SK-N-SH treated with all-trans-retinoic acid at 6 μM for 48 hours (cell line): ENCODE results near the gene PCBP3.

Source experiments
- ATAC-seq: fragments of 200-7000 bp; cut with Tn5 transposase; 3 replicates; pipeline ENCODE4 v1.9.1; 2020; ENCODE audit warnings: mild to moderate bottlenecking, moderate library complexity
- ARNTL ChIP-seq: fragments of 450-650 bp; formaldehyde crosslinking; IDR thresholded peaks from 2 replicates; pipeline ENCODE4 v1.5.0; 2020; ENCODE audit warnings: low read depth, mild to moderate bottlenecking, moderate library complexity, borderline replicate concordance
- BACH2 ChIP-seq: fragments of 250-450 bp; sonication (Bioruptor Pico); IDR thresholded peaks from 2 replicates; pipeline ENCODE4 v1.9.0; 2021; ENCODE audit warnings: mild to moderate bottlenecking, borderline replicate concordance
- CSDC2 ChIP-seq: fragments of 250-450 bp; sonication (Bioruptor Pico); IDR thresholded peaks from 2 replicates; pipeline ENCODE4 v1.5.0; 2020; ENCODE audit warnings: mild to moderate bottlenecking, moderate library complexity
- ESRRG ChIP-seq: fragments of 250-450 bp; sonication (Bioruptor Pico); IDR thresholded peaks from 2 replicates; pipeline ENCODE4 v1.6.1; 2021; ENCODE audit warnings: mild to moderate bottlenecking
- GLIS3 ChIP-seq: fragments of 250-450 bp; sonication (Bioruptor Pico); IDR thresholded peaks from 2 replicates; pipeline ENCODE4 v1.5.0; 2020; ENCODE audit warnings: mild to moderate bottlenecking, moderate library complexity
- ISL1 ChIP-seq: fragments of 250-450 bp; sonication (Bioruptor Pico); IDR thresholded peaks from 2 replicates; pipeline ENCODE4 v2.1.2; 2022; ENCODE audit warnings: mild to moderate bottlenecking, moderate library complexity
- OSR1 ChIP-seq: fragments of 250-450 bp; sonication (Bioruptor Pico); IDR thresholded peaks from 2 replicates; pipeline ENCODE4 v1.8.0; 2022; ENCODE audit warnings: moderate library complexity, mild to moderate bottlenecking, inconsistent platforms
- RARB ChIP-seq: fragments of 250-450 bp; sonication (Bioruptor Pico); IDR thresholded peaks from 2 replicates; pipeline ENCODE4 v1.8.0; 2021; ENCODE audit warnings: mild to moderate bottlenecking, moderate library complexity
- SNAI2 ChIP-seq: fragments of 250-450 bp; sonication (Bioruptor Pico); IDR thresholded peaks from 2 replicates; pipeline ENCODE4 v1.5.0; 2020; ENCODE audit warnings: mild to moderate bottlenecking, moderate library complexity
- TCF4 ChIP-seq: fragments of 250-450 bp; sonication (Bioruptor Pico); IDR thresholded peaks from 2 replicates; pipeline ENCODE4 v1.8.0; 2021; ENCODE audit warnings: mild to moderate bottlenecking, moderate library complexity, borderline replicate concordance
- TOX ChIP-seq: fragments of 250-450 bp; sonication (Bioruptor Pico); IDR thresholded peaks from 2 replicates; pipeline ENCODE4 v1.8.0; 2021; ENCODE audit warnings: mild to moderate bottlenecking, moderate library complexity, borderline replicate concordance
- ZC3H10 ChIP-seq: fragments of 250-450 bp; sonication (Bioruptor Pico); IDR thresholded peaks from 2 replicates; pipeline ENCODE4 v1.5.1; 2021; ENCODE audit warnings: mild to moderate bottlenecking, moderate library complexity
- ZFP3 ChIP-seq: fragments of 250-450 bp; sonication (Bioruptor Pico); IDR thresholded peaks from 2 replicates; pipeline ENCODE4 v1.5.0; 2020; ENCODE audit warnings: mild to moderate bottlenecking, moderate library complexity
- ZFP30 ChIP-seq: fragments of 450-650 bp; formaldehyde crosslinking; IDR thresholded peaks from 2 replicates; pipeline ENCODE4 v1.5.0; 2022; ENCODE audit warnings: mild to moderate bottlenecking, moderate library complexity
- ZNF565 ChIP-seq: fragments of 450-650 bp; formaldehyde crosslinking; conservative IDR thresholded peaks from 2 replicates; pipeline ENCODE4 v1.5.0; 2020; ENCODE audit warnings: low read depth, mild to moderate bottlenecking, moderate library complexity
- ZNF70 ChIP-seq: fragments of 450-650 bp; formaldehyde crosslinking; IDR thresholded peaks from 2 replicates; pipeline ENCODE4 v1.5.0; 2020; ENCODE audit warnings: mild to moderate bottlenecking, moderate library complexity
- ZNF8 ChIP-seq: fragments of 450-650 bp; formaldehyde crosslinking; IDR thresholded peaks from 2 replicates; pipeline ENCODE4 v1.5.0; 2020; ENCODE audit warnings: mild to moderate bottlenecking, moderate library complexity
- TF ChIP-seq, protein P1 (sequence below): fragments of 250-450 bp; sonication (Bioruptor Pico); IDR thresholded peaks from 2 replicates; pipeline ENCODE4 v1.8.0; 2020; ENCODE audit warnings: mild to moderate bottlenecking, moderate library complexity, borderline replicate concordance
- TF ChIP-seq, protein P2 (sequence below): fragments of 250-450 bp; sonication (Bioruptor Pico); IDR thresholded peaks from 2 replicates; pipeline ENCODE4 v1.5.0; 2020; ENCODE audit warnings: mild to moderate bottlenecking, moderate library complexity
- TF ChIP-seq, protein P3 (sequence below): fragments of 250-450 bp; sonication (Bioruptor Pico); IDR thresholded peaks from 2 replicates; pipeline ENCODE4 v1.5.1; 2021; ENCODE audit warnings: mild to moderate bottlenecking, moderate library complexity
- TF ChIP-seq, protein P4 (sequence below): fragments of 250-450 bp; sonication (Bioruptor Pico); IDR thresholded peaks from 2 replicates; pipeline ENCODE4 v1.8.0; 2021; ENCODE audit warnings: low read depth, mild to moderate bottlenecking, moderate library complexity, borderline replicate concordance
- TF ChIP-seq, protein P5 (sequence below): fragments of 250-450 bp; sonication (Bioruptor Pico); IDR thresholded peaks from 2 replicates; pipeline ENCODE4 v1.5.1; 2020; ENCODE audit warnings: low read depth, mild to moderate bottlenecking, moderate library complexity

The PCBP3 gene

DNA sequence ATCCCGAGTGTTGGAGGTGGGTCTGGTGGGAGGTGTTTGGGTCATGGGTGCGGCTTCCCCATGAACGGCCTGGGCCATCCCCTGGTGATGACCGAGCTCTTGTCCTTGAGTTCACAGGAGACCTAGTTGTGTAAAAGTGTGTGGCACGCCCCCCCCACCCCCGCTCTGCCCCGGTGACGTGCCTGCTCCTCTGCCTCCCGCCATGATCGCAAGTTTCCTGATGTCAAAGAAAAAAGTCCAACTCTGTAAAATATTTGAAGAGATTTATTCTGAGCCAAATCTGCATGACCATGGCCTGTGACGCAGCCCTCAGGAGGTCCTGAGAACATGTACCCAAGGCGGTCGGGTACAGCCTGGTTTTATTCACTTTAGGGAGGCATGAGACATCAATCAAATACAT is 212.9 kb downstream of the PCBP3 start:
- no peak for TF ChIP-seq ZNF8
- no peak for TF ChIP-seq TCF4 (CRISPR knock-in tag)
- TF ChIP-seq, protein P1, sequence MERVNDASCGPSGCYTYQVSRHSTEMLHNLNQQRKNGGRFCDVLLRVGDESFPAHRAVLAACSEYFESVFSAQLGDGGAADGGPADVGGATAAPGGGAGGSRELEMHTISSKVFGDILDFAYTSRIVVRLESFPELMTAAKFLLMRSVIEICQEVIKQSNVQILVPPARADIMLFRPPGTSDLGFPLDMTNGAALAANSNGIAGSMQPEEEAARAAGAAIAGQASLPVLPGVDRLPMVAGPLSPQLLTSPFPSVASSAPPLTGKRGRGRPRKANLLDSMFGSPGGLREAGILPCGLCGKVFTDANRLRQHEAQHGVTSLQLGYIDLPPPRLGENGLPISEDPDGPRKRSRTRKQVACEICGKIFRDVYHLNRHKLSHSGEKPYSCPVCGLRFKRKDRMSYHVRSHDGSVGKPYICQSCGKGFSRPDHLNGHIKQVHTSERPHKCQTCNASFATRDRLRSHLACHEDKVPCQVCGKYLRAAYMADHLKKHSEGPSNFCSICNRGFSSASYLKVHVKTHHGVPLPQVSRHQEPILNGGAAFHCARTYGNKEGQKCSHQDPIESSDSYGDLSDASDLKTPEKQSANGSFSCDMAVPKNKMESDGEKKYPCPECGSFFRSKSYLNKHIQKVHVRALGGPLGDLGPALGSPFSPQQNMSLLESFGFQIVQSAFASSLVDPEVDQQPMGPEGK (CRISPR knock-in tag), result no peak
- TF ChIP-seq ZFP3, result no peak
- TF ChIP-seq ZFP30 (CRISPR knock-in tag), result no peak
- no peak for TF ChIP-seq SNAI2 (CRISPR knock-in tag)
- TF ChIP-seq OSR1 (CRISPR knock-in tag), result no peak
- TF ChIP-seq, protein P2, sequence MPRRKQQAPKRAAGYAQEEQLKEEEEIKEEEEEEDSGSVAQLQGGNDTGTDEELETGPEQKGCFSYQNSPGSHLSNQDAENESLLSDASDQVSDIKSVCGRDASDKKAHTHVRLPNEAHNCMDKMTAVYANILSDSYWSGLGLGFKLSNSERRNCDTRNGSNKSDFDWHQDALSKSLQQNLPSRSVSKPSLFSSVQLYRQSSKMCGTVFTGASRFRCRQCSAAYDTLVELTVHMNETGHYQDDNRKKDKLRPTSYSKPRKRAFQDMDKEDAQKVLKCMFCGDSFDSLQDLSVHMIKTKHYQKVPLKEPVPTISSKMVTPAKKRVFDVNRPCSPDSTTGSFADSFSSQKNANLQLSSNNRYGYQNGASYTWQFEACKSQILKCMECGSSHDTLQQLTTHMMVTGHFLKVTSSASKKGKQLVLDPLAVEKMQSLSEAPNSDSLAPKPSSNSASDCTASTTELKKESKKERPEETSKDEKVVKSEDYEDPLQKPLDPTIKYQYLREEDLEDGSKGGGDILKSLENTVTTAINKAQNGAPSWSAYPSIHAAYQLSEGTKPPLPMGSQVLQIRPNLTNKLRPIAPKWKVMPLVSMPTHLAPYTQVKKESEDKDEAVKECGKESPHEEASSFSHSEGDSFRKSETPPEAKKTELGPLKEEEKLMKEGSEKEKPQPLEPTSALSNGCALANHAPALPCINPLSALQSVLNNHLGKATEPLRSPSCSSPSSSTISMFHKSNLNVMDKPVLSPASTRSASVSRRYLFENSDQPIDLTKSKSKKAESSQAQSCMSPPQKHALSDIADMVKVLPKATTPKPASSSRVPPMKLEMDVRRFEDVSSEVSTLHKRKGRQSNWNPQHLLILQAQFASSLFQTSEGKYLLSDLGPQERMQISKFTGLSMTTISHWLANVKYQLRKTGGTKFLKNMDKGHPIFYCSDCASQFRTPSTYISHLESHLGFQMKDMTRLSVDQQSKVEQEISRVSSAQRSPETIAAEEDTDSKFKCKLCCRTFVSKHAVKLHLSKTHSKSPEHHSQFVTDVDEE (CRISPR knock-in tag), result no peak
- TF ChIP-seq, protein P3, sequence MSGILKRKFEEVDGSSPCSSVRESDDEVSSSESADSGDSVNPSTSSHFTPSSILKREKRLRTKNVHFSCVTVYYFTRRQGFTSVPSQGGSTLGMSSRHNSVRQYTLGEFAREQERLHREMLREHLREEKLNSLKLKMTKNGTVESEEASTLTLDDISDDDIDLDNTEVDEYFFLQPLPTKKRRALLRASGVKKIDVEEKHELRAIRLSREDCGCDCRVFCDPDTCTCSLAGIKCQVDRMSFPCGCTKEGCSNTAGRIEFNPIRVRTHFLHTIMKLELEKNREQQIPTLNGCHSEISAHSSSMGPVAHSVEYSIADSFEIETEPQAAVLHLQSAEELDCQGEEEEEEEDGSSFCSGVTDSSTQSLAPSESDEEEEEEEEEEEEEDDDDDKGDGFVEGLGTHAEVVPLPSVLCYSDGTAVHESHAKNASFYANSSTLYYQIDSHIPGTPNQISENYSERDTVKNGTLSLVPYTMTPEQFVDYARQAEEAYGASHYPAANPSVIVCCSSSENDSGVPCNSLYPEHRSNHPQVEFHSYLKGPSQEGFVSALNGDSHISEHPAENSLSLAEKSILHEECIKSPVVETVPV (CRISPR knock-in tag), result no peak
- TF ChIP-seq ESRRG (CRISPR knock-in tag), result no peak
- no peak for TF ChIP-seq ZNF565
- TF ChIP-seq GLIS3 (CRISPR knock-in tag), result no peak
- TF ChIP-seq BACH2, result no peak
- TF ChIP-seq ZC3H10, result no peak
- TF ChIP-seq ARNTL (CRISPR knock-in tag), result no peak
- TF ChIP-seq ISL1 (CRISPR knock-in tag), result no peak
- no peak for TF ChIP-seq TOX (CRISPR knock-in tag)
- ATAC-seq, result no peak

DNA sequence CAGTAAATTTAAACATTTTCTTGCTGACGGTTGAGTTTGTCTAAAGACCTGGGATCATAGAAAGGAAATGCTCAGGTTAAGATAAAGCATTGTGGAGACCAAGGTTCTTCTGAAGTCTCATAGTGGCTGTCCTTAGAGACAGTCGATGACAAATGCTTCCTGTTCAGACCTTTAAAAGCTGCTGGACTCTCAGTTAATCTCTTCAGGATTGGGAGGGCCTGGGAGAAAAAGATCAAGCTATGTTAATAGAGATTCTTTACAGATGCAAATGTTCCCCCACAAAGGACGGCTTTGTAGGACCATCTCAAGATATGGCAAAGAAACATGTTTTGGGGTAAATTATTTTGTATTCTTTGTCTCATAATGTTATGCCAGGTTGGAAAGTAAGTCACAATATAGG is 213.4 kb downstream of the PCBP3 start:
- no peak for ATAC-seq
- no peak for TF ChIP-seq TCF4 (CRISPR knock-in tag)
- TF ChIP-seq, protein P3 (CRISPR knock-in tag), result no peak
- no peak for TF ChIP-seq GLIS3 (CRISPR knock-in tag)
- TF ChIP-seq ESRRG (CRISPR knock-in tag), result no peak
- TF ChIP-seq RARB, result no peak
- TF ChIP-seq, protein P4, sequence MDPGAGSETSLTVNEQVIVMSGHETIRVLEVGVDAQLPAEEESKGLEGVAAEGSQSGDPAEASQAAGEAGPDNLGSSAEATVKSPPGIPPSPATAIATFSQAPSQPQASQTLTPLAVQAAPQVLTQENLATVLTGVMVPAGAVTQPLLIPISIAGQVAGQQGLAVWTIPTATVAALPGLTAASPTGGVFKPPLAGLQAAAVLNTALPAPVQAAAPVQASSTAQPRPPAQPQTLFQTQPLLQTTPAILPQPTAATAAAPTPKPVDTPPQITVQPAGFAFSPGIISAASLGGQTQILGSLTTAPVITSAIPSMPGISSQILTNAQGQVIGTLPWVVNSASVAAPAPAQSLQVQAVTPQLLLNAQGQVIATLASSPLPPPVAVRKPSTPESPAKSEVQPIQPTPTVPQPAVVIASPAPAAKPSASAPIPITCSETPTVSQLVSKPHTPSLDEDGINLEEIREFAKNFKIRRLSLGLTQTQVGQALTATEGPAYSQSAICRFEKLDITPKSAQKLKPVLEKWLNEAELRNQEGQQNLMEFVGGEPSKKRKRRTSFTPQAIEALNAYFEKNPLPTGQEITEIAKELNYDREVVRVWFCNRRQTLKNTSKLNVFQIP, result no peak
- TF ChIP-seq CSDC2, result no peak
- no peak for TF ChIP-seq BACH2
- TF ChIP-seq TOX (CRISPR knock-in tag), result no peak

DNA sequence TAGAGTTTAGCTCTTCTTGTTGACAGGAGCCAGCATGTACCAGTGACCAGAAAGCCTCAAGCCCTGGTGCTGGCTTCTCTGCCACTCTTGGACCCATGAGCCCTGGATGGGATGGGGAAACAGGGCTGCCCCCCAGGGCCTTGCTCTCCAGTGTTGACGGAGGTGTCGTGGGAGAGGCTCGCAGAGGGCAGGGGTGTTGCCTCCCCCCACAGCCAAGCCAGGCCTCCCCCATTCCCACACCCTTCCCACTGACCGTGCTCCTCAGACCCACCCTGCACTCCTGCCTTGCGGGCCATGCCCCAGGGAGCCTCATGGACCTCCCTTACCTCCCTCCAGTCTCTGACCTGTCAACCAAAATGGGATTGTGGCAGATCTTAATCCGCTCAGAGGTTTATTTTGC is 214.2 kb downstream of the PCBP3 start:
- no peak for ATAC-seq
- TF ChIP-seq ZNF8, result no peak
- TF ChIP-seq ARNTL (CRISPR knock-in tag), result no peak
- no peak for TF ChIP-seq ZNF70 (CRISPR knock-in tag)
- TF ChIP-seq, protein P5, sequence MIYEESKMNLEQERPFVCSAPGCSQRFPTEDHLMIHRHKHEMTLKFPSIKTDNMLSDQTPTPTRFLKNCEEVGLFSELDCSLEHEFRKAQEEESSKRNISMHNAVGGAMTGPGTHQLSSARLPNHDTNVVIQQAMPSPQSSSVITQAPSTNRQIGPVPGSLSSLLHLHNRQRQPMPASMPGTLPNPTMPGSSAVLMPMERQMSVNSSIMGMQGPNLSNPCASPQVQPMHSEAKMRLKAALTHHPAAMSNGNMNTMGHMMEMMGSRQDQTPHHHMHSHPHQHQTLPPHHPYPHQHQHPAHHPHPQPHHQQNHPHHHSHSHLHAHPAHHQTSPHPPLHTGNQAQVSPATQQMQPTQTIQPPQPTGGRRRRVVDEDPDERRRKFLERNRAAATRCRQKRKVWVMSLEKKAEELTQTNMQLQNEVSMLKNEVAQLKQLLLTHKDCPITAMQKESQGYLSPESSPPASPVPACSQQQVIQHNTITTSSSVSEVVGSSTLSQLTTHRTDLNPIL (CRISPR knock-in tag), result no peak
- TF ChIP-seq ZNF565, result no peak
